ENCODE results near the gene PDE4DIP. TPM values are rescaled to one million over a fixed set of nuclear protein-coding genes. Genes with fewer than 3 reads are reported as not detected.
"Not testable (repeated sequence)": the region's sequence is repeated elsewhere in the genome, so short reads cannot be mapped to it uniquely, and the experiment has no call there.

Gene PDE4DIP
- total and polyA plus RNA-seq, 5 donors, result 857 to 2,379 (median 1,540) TPM

DNA sequence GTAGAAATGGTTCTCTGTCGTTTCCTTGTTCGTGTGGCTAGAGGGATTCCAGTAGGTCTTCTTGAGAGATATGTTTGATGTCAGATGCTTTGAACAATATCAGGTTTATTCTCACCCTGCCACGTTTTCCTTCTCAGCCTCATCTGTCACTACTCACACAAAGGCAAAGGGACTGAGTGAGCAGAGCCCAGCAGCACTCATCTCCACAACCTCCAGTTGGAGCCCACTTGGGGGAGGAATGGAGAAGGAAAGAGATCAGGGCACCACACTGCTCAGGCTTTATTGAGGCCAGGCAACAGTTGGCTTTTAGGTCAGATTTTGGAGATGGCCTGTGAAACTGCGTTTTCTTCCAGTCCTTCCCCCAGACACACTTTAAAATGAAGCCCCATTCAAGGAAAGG, 840 bp downstream of the PDE4DIP start:
- no CpG with 5 or more reads among the region's 4 CpGs for WGBS
- H3K27ac ChIP-seq (ENCODE audit: low read length); H3K27me3 ChIP-seq (ENCODE audit: control insufficient read depth, insufficient read depth); intact Hi-C loops (cut with DNase I); H3K4me3 ChIP-seq (ENCODE audit: low read length); H3K9me3 ChIP-seq (ENCODE audit: control insufficient read depth, low read length); H3K4me1 ChIP-seq (ENCODE audit: control insufficient read depth, insufficient read depth, low read length); DNase-seq: not testable (repeated sequence)
- ATAC-seq, result peak; percentile 60 to 62

DNA sequence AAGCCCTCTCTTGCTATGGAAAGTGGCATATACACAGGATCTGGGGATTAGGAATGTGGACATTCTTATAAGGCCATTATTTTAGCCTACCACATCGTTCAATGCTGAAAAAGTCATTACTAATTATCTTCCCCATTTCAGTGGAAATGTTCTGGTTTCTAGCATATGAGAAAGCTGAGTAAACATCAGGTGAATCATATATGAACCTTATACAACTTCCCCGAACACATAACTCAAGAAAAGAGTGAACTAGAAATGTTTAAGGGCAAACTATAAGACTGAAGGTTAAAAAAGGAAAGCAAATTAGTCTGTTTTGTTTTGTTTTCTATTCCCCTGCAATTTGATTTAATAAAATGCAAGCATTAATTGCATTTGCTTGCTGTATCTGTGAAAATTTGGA, 6.1 kb downstream of the PDE4DIP start:
- H3K27me3 ChIP-seq (ENCODE audit: control insufficient read depth, insufficient read depth); intact Hi-C loops (cut with DNase I); H3K4me1 ChIP-seq (ENCODE audit: control insufficient read depth, insufficient read depth, low read length); ATAC-seq; H3K4me3 ChIP-seq (ENCODE audit: low read length); DNase-seq; H3K9me3 ChIP-seq (ENCODE audit: control insufficient read depth, low read length); H3K27ac ChIP-seq (ENCODE audit: low read length): not testable (repeated sequence)
- no CpG with 5 or more reads among the region's 2 CpGs for WGBS

DNA sequence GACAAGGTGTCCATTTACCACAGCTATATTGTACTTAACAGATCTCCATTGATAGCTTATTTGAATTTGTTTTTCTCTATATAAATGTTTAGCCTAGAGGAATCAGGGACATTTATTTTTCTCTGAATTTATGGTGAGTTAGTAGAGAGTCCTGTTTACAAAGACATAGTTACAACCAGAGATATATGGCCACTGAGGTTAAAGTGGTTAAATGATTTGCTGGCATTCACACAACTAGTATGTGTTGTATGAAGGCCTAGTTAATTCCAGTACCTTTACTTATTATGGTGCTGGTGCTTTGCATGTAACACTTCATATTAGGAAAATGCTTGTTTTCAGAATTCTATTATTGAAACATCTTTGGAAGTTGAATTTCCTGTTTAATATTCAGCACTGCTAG, 6.6 kb downstream of the PDE4DIP start:
- H3K4me3 ChIP-seq (ENCODE audit: low read length); intact Hi-C loops (cut with DNase I); H3K27me3 ChIP-seq (ENCODE audit: control insufficient read depth, insufficient read depth); H3K4me1 ChIP-seq (ENCODE audit: control insufficient read depth, insufficient read depth, low read length); H3K9me3 ChIP-seq (ENCODE audit: control insufficient read depth, low read length); H3K27ac ChIP-seq (ENCODE audit: low read length); DNase-seq; ATAC-seq: not testable (repeated sequence)

DNA sequence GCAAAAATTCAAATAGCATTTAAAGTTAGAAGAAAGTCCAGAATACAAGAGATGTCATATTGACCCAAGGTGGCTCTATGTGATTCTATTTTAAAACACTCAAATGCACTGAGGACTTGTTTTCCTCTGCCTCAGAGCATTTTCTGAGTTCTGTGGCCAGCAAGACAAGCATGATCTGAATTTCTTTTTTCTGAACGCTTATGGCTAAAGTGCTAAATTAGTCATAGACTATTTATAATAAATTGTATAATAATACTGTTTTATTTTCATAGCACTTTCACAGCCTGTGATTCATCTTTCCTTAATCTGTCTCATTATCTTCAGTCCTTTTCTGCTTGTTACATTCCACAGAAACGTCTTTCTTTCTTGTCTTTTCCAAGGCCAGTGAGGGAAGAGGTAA, 7.5 kb downstream of the PDE4DIP start:
- intact Hi-C loops (cut with DNase I); ATAC-seq; H3K9me3 ChIP-seq (ENCODE audit: control insufficient read depth, low read length); DNase-seq; H3K27ac ChIP-seq (ENCODE audit: low read length); H3K4me3 ChIP-seq (ENCODE audit: low read length); H3K27me3 ChIP-seq (ENCODE audit: control insufficient read depth, insufficient read depth); H3K4me1 ChIP-seq (ENCODE audit: control insufficient read depth, insufficient read depth, low read length): not testable (repeated sequence)
- no CpG with 5 or more reads among the region's 2 CpGs for WGBS

DNA sequence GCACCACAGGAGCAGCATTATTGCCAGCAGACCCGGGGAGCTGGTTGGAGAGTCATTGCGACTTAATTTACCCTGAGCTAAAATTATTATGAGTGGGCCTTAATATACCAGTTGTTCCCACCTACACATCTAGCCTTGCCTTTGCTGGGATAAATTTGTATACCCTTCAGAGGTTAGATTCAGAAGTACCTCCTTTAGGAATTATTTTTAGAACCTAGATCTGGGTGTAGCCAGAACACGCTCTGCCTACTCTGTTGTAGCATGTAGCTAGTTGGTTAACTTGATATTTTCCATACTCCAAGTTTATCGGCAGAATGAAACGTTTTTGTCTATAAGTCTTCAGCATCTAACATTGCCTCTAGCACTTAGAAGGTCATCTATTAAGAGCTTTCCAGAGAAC, 9.1 kb downstream of the PDE4DIP start:
- H3K9me3 ChIP-seq (ENCODE audit: control insufficient read depth, low read length); H3K27me3 ChIP-seq (ENCODE audit: control insufficient read depth, insufficient read depth); H3K4me1 ChIP-seq (ENCODE audit: control insufficient read depth, insufficient read depth, low read length); intact Hi-C loops (cut with DNase I); H3K27ac ChIP-seq (ENCODE audit: low read length); H3K4me3 ChIP-seq (ENCODE audit: low read length); DNase-seq: not testable (repeated sequence)
- no CpG with 5 or more reads among the region's 5 CpGs for WGBS
- ATAC-seq, result peak; percentile 49 to 69

DNA sequence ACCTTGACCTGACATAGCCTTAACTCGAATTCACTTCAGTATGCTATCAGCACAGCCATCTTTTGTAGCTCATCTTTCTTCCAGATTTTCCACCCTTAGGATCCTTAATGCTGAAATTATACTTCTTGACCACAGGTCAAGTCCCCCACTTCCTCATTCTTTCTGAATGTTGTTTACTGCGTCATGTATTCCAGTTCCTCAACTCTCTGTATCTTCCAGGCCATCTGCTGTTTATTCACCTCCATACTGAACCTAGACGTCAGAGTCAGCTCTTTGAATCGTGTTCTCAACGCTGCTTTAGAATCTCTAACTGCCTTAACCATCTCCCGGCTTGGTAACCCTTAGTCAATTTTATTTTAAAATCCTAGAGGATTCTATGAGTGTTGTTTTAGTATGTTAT, 9.8 kb downstream of the PDE4DIP start:
- DNase-seq; intact Hi-C loops (cut with DNase I); H3K27ac ChIP-seq (ENCODE audit: low read length); H3K9me3 ChIP-seq (ENCODE audit: control insufficient read depth, low read length); H3K4me1 ChIP-seq (ENCODE audit: control insufficient read depth, insufficient read depth, low read length); H3K4me3 ChIP-seq (ENCODE audit: low read length); H3K27me3 ChIP-seq (ENCODE audit: control insufficient read depth, insufficient read depth): not testable (repeated sequence)
- WGBS, result no CpG with 5 or more reads among the region's 6 CpGs
- peak in 1 of 2 donors; percentile 15 for ATAC-seq

DNA sequence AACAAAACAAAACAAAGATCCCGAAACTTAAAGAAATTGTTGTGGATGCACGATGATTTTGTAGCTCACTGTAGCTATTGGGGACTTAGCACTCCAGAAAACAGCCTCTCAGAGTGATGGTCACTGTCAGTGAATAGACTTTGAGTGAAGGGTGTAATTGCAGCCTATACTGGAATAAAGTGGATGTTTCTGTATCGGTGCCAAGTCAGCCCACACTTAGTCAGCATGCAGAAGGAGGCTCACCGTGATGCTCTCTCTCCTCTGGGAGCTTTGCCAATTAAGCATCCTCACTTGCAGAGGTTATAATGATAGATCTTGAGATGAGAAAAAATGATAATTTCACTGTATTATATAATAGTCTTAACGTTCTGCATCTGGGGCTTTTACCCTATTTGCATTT, 11.1 kb downstream of the PDE4DIP start:
- H3K4me1 ChIP-seq (ENCODE audit: control insufficient read depth, insufficient read depth, low read length); intact Hi-C loops (cut with DNase I); H3K27me3 ChIP-seq (ENCODE audit: control insufficient read depth, insufficient read depth); DNase-seq; H3K4me3 ChIP-seq (ENCODE audit: low read length); H3K9me3 ChIP-seq (ENCODE audit: control insufficient read depth, low read length); H3K27ac ChIP-seq (ENCODE audit: low read length): not testable (repeated sequence)
- peak; percentile 52 to 76 for ATAC-seq
- 100% methylated on average over 1 of the region's 5 CpGs for WGBS

DNA sequence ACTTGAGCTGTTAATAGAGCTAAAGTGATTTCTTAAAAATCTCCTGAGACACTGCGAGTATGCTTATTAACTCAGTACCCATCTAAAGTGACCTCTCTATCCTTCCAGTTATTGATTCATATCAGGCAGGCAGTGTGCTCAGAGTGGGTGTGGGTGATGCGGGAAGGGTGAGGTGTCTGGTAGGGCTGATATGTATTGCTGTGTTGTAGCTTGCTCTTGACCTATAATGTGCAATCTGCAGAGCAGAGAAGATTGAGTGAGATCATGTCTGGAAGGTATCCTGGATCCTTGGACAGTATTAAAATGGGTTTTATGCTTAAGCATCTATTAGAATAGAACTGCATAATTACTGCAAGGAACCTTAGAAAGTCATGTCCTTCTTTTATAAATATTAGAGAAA, 15.8 kb downstream of the PDE4DIP start:
- ATAC-seq; H3K27ac ChIP-seq (ENCODE audit: low read length); DNase-seq; H3K9me3 ChIP-seq (ENCODE audit: control insufficient read depth, low read length); H3K27me3 ChIP-seq (ENCODE audit: control insufficient read depth, insufficient read depth); intact Hi-C loops (cut with DNase I); H3K4me1 ChIP-seq (ENCODE audit: control insufficient read depth, insufficient read depth, low read length); H3K4me3 ChIP-seq (ENCODE audit: low read length): not testable (repeated sequence)
- WGBS, result no CpG with 5 or more reads among the region's 2 CpGs

DNA sequence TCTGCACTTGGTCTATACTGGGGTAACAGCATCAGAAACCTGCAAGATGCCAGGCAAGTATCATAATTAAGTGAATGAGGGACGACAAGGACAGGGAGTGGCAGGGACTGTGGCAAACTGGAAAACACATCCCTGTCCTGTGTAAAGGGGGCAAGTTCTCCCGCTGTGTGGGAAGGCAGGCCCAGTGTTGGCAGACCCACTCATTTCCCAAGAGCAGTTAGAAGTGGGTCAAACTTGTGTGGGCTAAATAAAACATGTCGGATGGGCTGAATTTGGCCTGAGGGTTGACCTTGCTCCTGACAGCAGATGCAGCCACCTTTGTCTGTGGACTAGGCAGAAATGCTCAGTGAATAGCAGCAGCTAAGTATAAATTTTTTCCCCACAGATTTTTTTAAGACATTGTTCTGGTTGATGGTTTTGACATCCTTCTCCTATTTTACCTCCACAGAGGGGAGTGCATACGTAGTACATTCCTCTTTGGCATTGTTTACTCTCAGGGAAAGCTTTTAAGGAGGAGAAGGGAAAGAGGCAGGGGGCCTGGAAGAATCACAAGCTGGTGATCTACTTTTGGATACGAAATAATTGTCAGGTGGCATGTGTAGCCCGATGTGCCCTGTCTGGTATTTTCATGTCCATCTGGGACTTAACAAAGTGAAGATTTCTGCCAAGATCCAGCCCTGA, 16.5 kb downstream of the PDE4DIP start:
- H3K4me3 ChIP-seq (ENCODE audit: low read length); H3K27ac ChIP-seq (ENCODE audit: low read length); H3K9me3 ChIP-seq (ENCODE audit: control insufficient read depth, low read length); intact Hi-C loops (cut with DNase I); H3K4me1 ChIP-seq (ENCODE audit: control insufficient read depth, insufficient read depth, low read length); DNase-seq; H3K27me3 ChIP-seq (ENCODE audit: control insufficient read depth, insufficient read depth): not testable (repeated sequence)
- no CpG with 5 or more reads among the region's 6 CpGs for WGBS
- peak in 1 of 2 donors; percentile 35 for ATAC-seq

DNA sequence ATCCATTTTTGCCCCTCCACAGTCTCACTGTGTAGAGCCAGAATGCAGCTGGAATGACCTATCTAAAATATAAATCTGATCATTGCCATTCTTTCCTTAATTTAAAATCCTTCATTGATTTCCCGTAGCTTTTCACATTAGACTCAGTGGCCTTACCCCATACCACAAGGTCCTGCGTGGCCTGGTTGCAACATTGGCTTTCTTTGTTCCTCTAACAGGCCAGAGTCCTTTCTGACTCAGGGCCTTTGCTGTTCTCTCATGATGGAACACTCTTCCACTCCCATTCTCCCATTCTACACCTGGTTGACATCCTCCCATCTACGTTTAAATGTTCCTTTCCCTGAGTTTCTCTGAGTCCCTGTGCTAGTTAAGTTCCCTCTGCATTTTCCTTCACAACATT, 18.4 kb downstream of the PDE4DIP start:
- H3K4me1 ChIP-seq (ENCODE audit: control insufficient read depth, insufficient read depth, low read length); DNase-seq; intact Hi-C loops (cut with DNase I); H3K27ac ChIP-seq (ENCODE audit: low read length); H3K27me3 ChIP-seq (ENCODE audit: control insufficient read depth, insufficient read depth); H3K9me3 ChIP-seq (ENCODE audit: control insufficient read depth, low read length); H3K4me3 ChIP-seq (ENCODE audit: low read length); ATAC-seq: not testable (repeated sequence)
- no CpG with 5 or more reads among the region's 3 CpGs for WGBS

DNA sequence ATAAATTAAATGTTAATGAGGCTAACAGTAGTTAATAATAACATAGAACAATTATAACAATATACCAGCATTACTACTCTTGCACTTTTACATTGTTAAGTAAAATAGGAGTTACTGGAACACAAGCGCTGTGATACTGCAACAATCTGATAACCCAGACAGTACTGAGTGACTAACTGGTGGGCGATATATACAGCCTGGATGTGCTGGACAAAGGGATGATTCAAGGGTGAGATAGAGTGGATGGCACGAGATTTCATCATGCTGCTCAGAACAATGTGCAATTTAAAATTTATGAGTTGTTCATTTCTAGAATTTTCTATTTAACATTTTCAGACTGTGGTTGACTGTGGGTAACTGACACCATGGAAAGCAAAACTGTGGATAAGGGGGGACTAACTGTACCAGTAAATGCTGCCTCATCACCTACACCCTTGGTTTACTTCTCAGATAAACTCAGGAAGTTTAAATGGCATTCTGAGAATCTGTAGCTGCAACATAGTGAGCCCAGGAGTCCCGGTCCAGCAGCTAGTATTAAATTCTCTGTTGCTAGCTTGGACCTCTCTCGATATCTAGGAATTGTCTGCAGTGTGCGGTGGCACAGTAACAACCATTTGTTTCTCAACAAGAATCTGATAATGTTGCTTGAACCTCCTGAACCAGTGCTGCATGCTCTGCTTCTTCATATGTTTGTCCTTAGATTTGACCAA, 24.9 kb downstream of the PDE4DIP start:
- WGBS, result no CpG with 5 or more reads among the region's 6 CpGs
- H3K27ac ChIP-seq (ENCODE audit: low read length); ATAC-seq; H3K4me3 ChIP-seq (ENCODE audit: low read length); DNase-seq; intact Hi-C loops (cut with DNase I); H3K27me3 ChIP-seq (ENCODE audit: control insufficient read depth, insufficient read depth); H3K9me3 ChIP-seq (ENCODE audit: control insufficient read depth, low read length); H3K4me1 ChIP-seq (ENCODE audit: control insufficient read depth, insufficient read depth, low read length): not testable (repeated sequence)
